H1 (cell line): ENCODE results near the gene SYNPR. TPM values are rescaled to one million over a fixed set of nuclear protein-coding genes. Genes with fewer than 3 reads are reported as not detected.

ENCODE experiments used
- CTCF ChIA-PET: fragments of 300-600 bp; sonication (Branson Sonifier 250); formaldehyde crosslinking; loops from one replicate; lab custom pipeline; 2021; ENCODE audit not compliant: partially characterized antibody; lab: Charles Lee
- POLR2A ChIA-PET: fragments of 300-600 bp; sonication (Branson Sonifier 250); formaldehyde crosslinking; loops from one replicate; lab custom pipeline; 2021; ENCODE audit warnings: inconsistent platforms; ENCODE audit not compliant: partially characterized antibody; lab: Charles Lee
- DNase-seq, 2 experiments: peaks; one replicate each; pipeline versions ENCODE4 v3.0.0 to v3.0.0-alpha.2; 2010 to 2022; ENCODE audit warnings: low spot score in 2 of 2, low read depth in 1 of 2, mixed read lengths in 1 of 2
- FAIRE-seq: peaks from 2 replicates; lab custom pipeline; 2011; peaks lifted over from hg19 to GRCh38; lab: Jason Lieb, UNC
- H2AFZ ChIP-seq: 2 replicates; pipeline ENCODE4 v1.8.1; 2012; ENCODE audit warnings: low read length, inconsistent platforms
- H2AK5ac ChIP-seq: 2 replicates; pipeline ENCODE4 v1.6.1; 2013; ENCODE audit warnings: low read depth, low read length
- H2BK120ac ChIP-seq: replicated peaks from 2 replicates; pipeline ENCODE3; 2013; ENCODE audit warnings: low read depth, low read length, inconsistent platforms
- H2BK12ac ChIP-seq: 2 replicates; pipeline ENCODE4 v1.6.1; 2013; ENCODE audit warnings: low read depth, low read length
- H2BK15ac ChIP-seq: 2 replicates; pipeline ENCODE4 v1.6.1; 2013; ENCODE audit warnings: low read length
- H2BK20ac ChIP-seq: 2 replicates; pipeline ENCODE4 v1.6.1; 2013; ENCODE audit warnings: low read length
- H2BK5ac ChIP-seq: 2 replicates; pipeline ENCODE4 v1.6.1; 2013; ENCODE audit warnings: low read depth, low read length
- H3K14ac ChIP-seq: 2 replicates; pipeline ENCODE4 v1.6.1; 2013; ENCODE audit warnings: inconsistent platforms; ENCODE audit not compliant: insufficient read length
- H3K18ac ChIP-seq: 2 replicates; pipeline ENCODE4 v1.6.1; 2013; ENCODE audit warnings: low read length; ENCODE audit errors: extremely low read depth
- H3K23ac ChIP-seq: 2 replicates; pipeline ENCODE4 v1.6.1; 2013; ENCODE audit warnings: inconsistent platforms; ENCODE audit not compliant: insufficient read length
- H3K23me2 ChIP-seq: 2 replicates; pipeline ENCODE4 v1.6.1; 2013; ENCODE audit warnings: low read depth, low read length
- H3K27ac ChIP-seq: 2 replicates; pipeline ENCODE4 v1.6.1; 2011; ENCODE audit warnings: low read depth, low read length, inconsistent platforms
- H3K27me3 ChIP-seq, 4 experiments: replicated peaks in 1 of 4; 1 replicate in 1 of 4; 2 replicates in 3 of 4; pipeline versions ENCODE4 v1.6.1 to v1.8.1; 2011 to 2013; ENCODE audit warnings: low read length in 3 of 4, mild to moderate bottlenecking in 3 of 4, inconsistent platforms in 2 of 4, mixed read lengths in 2 of 4, moderate library complexity in 1 of 4; ENCODE audit not compliant: control insufficient read depth in 3 of 4, insufficient read depth in 3 of 4; ENCODE audit errors: extremely low read depth in 1 of 4
- H3K36me3 ChIP-seq, 4 experiments: 2 replicates each; pipeline versions ENCODE4 v1.6.1 to v1.8.1; 2011 to 2013; ENCODE audit warnings: mild to moderate bottlenecking in 4 of 4, low read length in 3 of 4, moderate library complexity in 2 of 4, control low read depth in 1 of 4, inconsistent platforms in 1 of 4; ENCODE audit not compliant: insufficient read depth in 4 of 4, control insufficient read depth in 2 of 4
- H3K4ac ChIP-seq: replicated peaks from 2 replicates; pipeline ENCODE3; 2013; ENCODE audit warnings: low read length, low read depth, mixed read lengths, inconsistent platforms; ENCODE audit not compliant: insufficient read length
- H3K4me1 ChIP-seq, 4 experiments: replicated peaks in 1 of 4; 1 replicate in 1 of 4; 2 replicates in 3 of 4; pipeline versions ENCODE4 v1.6.1 to v1.8.1; 2011 to 2013; ENCODE audit warnings: low read length in 3 of 4, inconsistent platforms in 2 of 4, mixed read lengths in 1 of 4; ENCODE audit not compliant: insufficient read depth in 4 of 4, control insufficient read depth in 3 of 4
- H3K4me2 ChIP-seq, 2 experiments: 2 replicates each; pipeline versions ENCODE4 v1.6.1 to v1.8.1; 2011 to 2013; ENCODE audit warnings: low read depth in 2 of 2, low read length in 2 of 2, control low read depth in 1 of 2, inconsistent platforms in 1 of 2, mild to moderate bottlenecking in 1 of 2; ENCODE audit not compliant: insufficient read depth in 1 of 2
- H3K4me3 ChIP-seq, 4 experiments: fragments of 200-600, 300-600 bp in 1 of 4; sonication (generic), shearing (Covaris generic), sonication (Bioruptor Twin) in 1 of 4; 2 replicates each; pipeline versions ENCODE4 v1.5.1 to v1.8.1; 2011 to 2016; ENCODE audit warnings: low read length in 4 of 4, low read depth in 3 of 4, control low read depth in 2 of 4, inconsistent platforms in 2 of 4, mild to moderate bottlenecking in 2 of 4, mixed read lengths in 1 of 4, moderate library complexity in 1 of 4; ENCODE audit not compliant: insufficient read depth in 2 of 4; ENCODE audit errors: extremely low read depth in 1 of 4
- H3K56ac ChIP-seq: replicated peaks from 2 replicates; pipeline ENCODE3; 2013; ENCODE audit warnings: low read depth, mild to moderate bottlenecking, mixed read lengths, low read length, inconsistent platforms; ENCODE audit not compliant: insufficient read length
- H3K79me1 ChIP-seq: 2 replicates; pipeline ENCODE4 v1.6.1; 2013; ENCODE audit warnings: low read depth, low read length, control low read depth
- H3K79me2 ChIP-seq, 2 experiments: 2 replicates each; pipeline versions ENCODE4 v1.6.1 to v1.8.1; 2012 to 2013; ENCODE audit warnings: low read length in 2 of 2, mild to moderate bottlenecking in 2 of 2, inconsistent platforms in 1 of 2; ENCODE audit not compliant: insufficient read depth in 2 of 2, control insufficient read depth in 1 of 2
- H3K9ac ChIP-seq, 4 experiments: replicated peaks in 1 of 4; 1 replicate in 1 of 4; 2 replicates in 3 of 4; pipeline versions ENCODE4 v1.6.1 to v1.8.1; 2011 to 2013; ENCODE audit warnings: low read depth in 3 of 4, low read length in 3 of 4, control low read depth in 2 of 4, mild to moderate bottlenecking in 2 of 4, moderate library complexity in 2 of 4, inconsistent platforms in 1 of 4; ENCODE audit errors: extremely low read depth in 1 of 4
- H3K9me3 ChIP-seq, 2 experiments: 2 replicates each; pipeline versions ENCODE4 v1.6.1 to v1.8.1; 2012 to 2013; ENCODE audit warnings: mild to moderate bottlenecking in 2 of 2, moderate library complexity in 2 of 2, control low read depth in 1 of 2, inconsistent platforms in 1 of 2, low read depth in 1 of 2, low read length in 1 of 2, mixed read lengths in 1 of 2; ENCODE audit not compliant: insufficient read depth in 2 of 2
- H4K20me1 ChIP-seq, 2 experiments: replicated peaks in 1 of 2; 2 replicates each; pipeline versions ENCODE3 to v1.8.1; 2011 to 2013; ENCODE audit warnings: inconsistent platforms in 2 of 2, low read length in 2 of 2, mild to moderate bottlenecking in 1 of 2; ENCODE audit not compliant: insufficient read depth in 2 of 2, control insufficient read depth in 1 of 2
- H4K5ac ChIP-seq: 2 replicates; pipeline ENCODE4 v1.6.1; 2013; ENCODE audit warnings: low read length, low read depth, mixed read lengths, inconsistent platforms; ENCODE audit not compliant: insufficient read length
- H4K8ac ChIP-seq: 2 replicates; pipeline ENCODE4 v1.8.0; 2013; ENCODE audit warnings: mild to moderate bottlenecking, moderate library complexity, low read length, inconsistent platforms; ENCODE audit not compliant: insufficient read depth; ENCODE audit errors: extremely low read depth
- H4K91ac ChIP-seq: replicated peaks from 2 replicates; pipeline ENCODE3; 2013; ENCODE audit warnings: low read length, mixed read lengths, inconsistent platforms; ENCODE audit not compliant: insufficient read length
- BACH1 ChIP-seq: IDR thresholded peaks from 2 replicates; pipeline ENCODE4 v1.6.1; 2012; ENCODE audit warnings: low read length, improper control_type of control experiment
- CBX5 ChIP-seq: fragments of 300-800, 300-1000 bp; sonication (generic); IDR thresholded peaks from 2 replicates; pipeline ENCODE4 v1.7.1; 2016; ENCODE audit warnings: antibody characterized with exemption, low read length, low read depth
- KDM4A ChIP-seq: IDR thresholded peaks from one replicate; pipeline ENCODE4 v1.7.1; 2012; ENCODE audit warnings: low read depth, mild to moderate bottlenecking, moderate library complexity, low read length, inconsistent platforms; ENCODE audit not compliant: severe bottlenecking
- RFX5 ChIP-seq: IDR thresholded peaks from 2 replicates; pipeline ENCODE4 v1.6.1; 2011; ENCODE audit warnings: low read depth, low read length, improper control_type of control experiment, borderline replicate concordance
- SUZ12 ChIP-seq: fragments of 200-600 bp; sonication (generic); IDR thresholded peaks from 2 replicates; pipeline ENCODE4 v1.6.1; 2012; ENCODE audit warnings: mild to moderate bottlenecking, inconsistent platforms, low read length, moderate library complexity, mixed read lengths
- TAF1 ChIP-seq: IDR thresholded peaks from 2 replicates; pipeline ENCODE4 v1.6.1; 2011; ENCODE audit warnings: mild to moderate bottlenecking, low read depth, low read length
- TAF7 ChIP-seq: optimal IDR thresholded peaks from 2 replicates; pipeline ENCODE3; 2011; ENCODE audit warnings: low read depth, mild to moderate bottlenecking, inconsistent platforms, low read length, moderate library complexity, borderline replicate concordance
- WGBS, 2 experiments: shearing (Covaris generic) in 1 of 2; methylation state at CpG; one replicate each; pipeline versions ENCODE4 v1.1.6 to v1.1.7; 2013 to 2015; ENCODE audit warnings: low lambda C conversion rate in 2 of 2, mixed read lengths in 2 of 2, inconsistent platforms in 1 of 2, low coverage in 1 of 2, missing lambda C conversion rate in 1 of 2; ENCODE audit not compliant: insufficient replicate concordance in 2 of 2, insufficient coverage in 1 of 2, insufficient read length in 1 of 2; ENCODE audit errors: extremely low coverage in 1 of 2, missing lambda C conversion rate in 1 of 2; 5-methylcytosine and 5-hydroxymethylcytosine counted together
- polyA plus RNA-seq, 7 experiments: library from polyadenylated mRNA; depleted of rRNA in 3 of 7; stranded (reverse) in 5 of 7; unstranded in 2 of 7; fragments of >200 nt in 5 of 7; fragments of 200-250 nt in 2 of 7; gene quantifications; 1 replicate in 5 of 7; 2 replicates in 1 of 7; 4 replicates in 1 of 7; pipeline versions ENCODE4 v1.2.1 to v1.2.3, GENCODE V29; 2011 to 2013; ENCODE audit warnings: missing spikeins in 2 of 7, mixed read lengths in 2 of 7
- total RNA-seq: library from RNA; stranded (reverse); fragmentation: NEBNext Ultra II Directional; extraction: Animal tissue kit (Norgen Biotek cat#: 25700); gene quantifications from 2 replicates; pipeline ENCODE4 v1.2.1, GENCODE V29; 2021
- TF ChIP-seq, protein P1 (sequence below): IDR thresholded peaks from 2 replicates; pipeline ENCODE4 v1.6.1; 2012; ENCODE audit warnings: inconsistent platforms

Gene SYNPR
- total and polyA plus RNA-seq, 2 of the 8 experiments (the other 6 are each of a cell fraction or from before 2014, with no cell fraction given) = 0.39 to 0.99 TPM

DNA sequence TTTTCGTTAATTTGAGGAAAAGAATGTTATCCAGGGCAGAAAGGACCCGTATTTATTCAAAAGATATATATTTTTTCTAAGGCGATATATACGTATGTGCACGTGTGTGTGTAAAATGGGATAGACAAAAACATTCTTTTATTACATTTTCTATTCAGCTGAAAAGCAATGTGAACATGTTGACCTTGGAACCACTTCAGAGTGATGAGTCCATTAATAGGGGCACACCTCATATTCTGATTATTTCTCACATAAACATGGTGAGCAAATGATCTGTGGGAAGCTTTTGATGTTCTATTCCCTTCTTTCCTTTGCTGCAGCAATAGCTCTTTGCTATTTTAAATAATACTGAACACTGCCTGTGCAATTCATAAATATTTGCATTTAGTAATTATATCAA is 87.6 kb downstream of the SYNPR start:
- H3K4me2 ChIP-seq = no peak overlapping the region
- no peak overlapping the region for H2BK5ac ChIP-seq
- H4K8ac ChIP-seq = no peak overlapping the region
- DNase-seq (no peak), FAIRE-seq (no peak)
- POLR2A ChIA-PET = no interaction called here
- H4K20me1 ChIP-seq = no peaks in the 10 kb centered on the region
- H3K14ac ChIP-seq = no peak overlapping the region
- CTCF ChIA-PET = interaction anchor here (0.7 to 7.9 kb wide), 25 partner anchors 12 to 465 kb away, joined by 3 to 96 read pairs (median 4); partner anchors contain the start of gene C3orf49
- H2BK120ac ChIP-seq = no peak overlapping the region
- no peak overlapping the region for H2AK5ac ChIP-seq
- H3K4me1 ChIP-seq = no peaks in the 10 kb centered on the region
- no peaks in the 10 kb centered on the region for H3K27me3 ChIP-seq
- no peak overlapping the region for H2AFZ ChIP-seq
- 90% methylated on average over 5 of the region's 5 CpGs; no CpG with 5 or more reads in 1 of the 2 experiments for WGBS, 2 experiments
- H3K36me3 ChIP-seq = no peaks in the 10 kb centered on the region
- H4K5ac ChIP-seq = no peak overlapping the region
- no peak overlapping the region for H3K23ac ChIP-seq
- no peaks in the 10 kb centered on the region for H3K23me2 ChIP-seq
- H2BK20ac ChIP-seq = no peak overlapping the region
- H3K9ac ChIP-seq = no peak overlapping the region
- no peak overlapping the region for H4K91ac ChIP-seq
- H3K56ac ChIP-seq = no peak overlapping the region
- no peak overlapping the region for H2BK15ac ChIP-seq
- no peak overlapping the region for H2BK12ac ChIP-seq
- H3K4me3 ChIP-seq = no peak overlapping the region
- H3K9me3 ChIP-seq = no peaks in the 10 kb centered on the region
- H3K18ac ChIP-seq = no peak overlapping the region
- no peak overlapping the region for H3K4ac ChIP-seq
- H3K79me2 ChIP-seq = no peaks in the 10 kb centered on the region
- H3K79me1 ChIP-seq = no peaks in the 10 kb centered on the region
- no peak overlapping the region for H3K27ac ChIP-seq
- TF ChIP-seq, protein P1, sequence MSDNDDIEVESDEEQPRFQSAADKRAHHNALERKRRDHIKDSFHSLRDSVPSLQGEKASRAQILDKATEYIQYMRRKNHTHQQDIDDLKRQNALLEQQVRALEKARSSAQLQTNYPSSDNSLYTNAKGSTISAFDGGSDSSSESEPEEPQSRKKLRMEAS = no peak
- no peak for TF ChIP-seq KDM4A
- TF ChIP-seq SUZ12 = no peak
- no peak for TF ChIP-seq CBX5
- no peak for TF ChIP-seq TAF1
- no peak for TF ChIP-seq TAF7
- TF ChIP-seq RFX5 = no peak
- TF ChIP-seq BACH1 = no peak
